Cortex of kidney (tissue), 1 donor: ENCODE data around the gene FAM174B.

Source experiments
- DNase-seq: peaks from one replicate; lab custom pipeline; 2025; lab: John Stamatoyannopoulos, UW

Gene FAM174B

GRCh38 chr15:92655178-92655995 is at the start of gene FAM174B:
TSS of gene FAM174B (minus strand) at chr15:92655775.
- no peak for DNase-seq

DNA sequence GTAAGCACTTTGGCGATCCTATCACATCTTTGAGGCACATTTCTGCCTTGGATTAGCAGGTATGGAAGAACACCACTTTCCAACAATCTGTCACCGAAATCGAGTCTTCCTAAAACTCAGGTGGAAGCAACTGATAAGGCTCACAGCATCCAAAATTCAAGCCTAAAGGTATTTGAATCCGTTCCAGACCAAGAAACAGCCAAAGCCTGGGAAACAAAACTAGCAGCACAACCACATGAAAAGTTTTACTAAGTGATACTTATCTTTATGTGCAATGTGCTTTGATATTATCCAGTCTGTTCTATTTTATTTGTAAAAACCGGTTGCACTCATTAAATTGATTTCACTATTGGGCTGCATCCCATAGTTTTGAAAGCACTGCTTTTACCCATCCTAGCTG is 40.5 kb upstream of the FAM174B start:
- no peak for DNase-seq

DNA sequence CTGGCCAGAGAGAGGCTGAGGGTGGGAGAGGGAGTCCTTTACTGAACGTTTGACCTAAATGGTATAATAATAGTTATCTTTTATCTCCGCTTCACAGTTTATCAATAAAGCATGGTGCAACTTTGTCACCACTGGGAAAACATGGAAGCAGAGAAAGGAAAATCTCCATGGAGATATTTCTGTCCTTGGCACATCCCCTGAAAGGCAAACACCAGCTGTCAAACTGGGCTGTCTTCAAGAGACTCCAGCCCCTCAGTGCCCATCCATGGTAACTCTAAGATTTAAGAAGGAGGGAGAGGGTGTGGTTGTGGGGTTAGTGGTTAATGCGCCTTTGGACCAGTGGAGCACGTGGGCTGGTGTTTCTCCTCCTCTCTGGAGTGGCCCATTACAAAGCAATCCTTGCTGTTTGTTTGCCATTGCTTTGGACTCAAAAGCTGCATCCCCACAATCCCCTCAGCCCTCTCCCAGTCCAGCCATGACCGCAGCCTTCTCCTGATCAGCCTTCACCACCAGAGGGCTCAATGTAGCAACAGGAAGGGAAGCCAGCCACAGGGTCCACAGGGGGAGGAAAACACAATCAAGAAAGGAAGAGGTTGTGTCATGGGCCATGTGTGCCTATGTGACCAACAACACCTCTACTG is 38.2 kb upstream of the FAM174B start:
- no peak for DNase-seq

GRCh38 chr15:92690395-92690794 is 34.8 kb upstream of the FAM174B start:
- DNase-seq = no peak

DNA sequence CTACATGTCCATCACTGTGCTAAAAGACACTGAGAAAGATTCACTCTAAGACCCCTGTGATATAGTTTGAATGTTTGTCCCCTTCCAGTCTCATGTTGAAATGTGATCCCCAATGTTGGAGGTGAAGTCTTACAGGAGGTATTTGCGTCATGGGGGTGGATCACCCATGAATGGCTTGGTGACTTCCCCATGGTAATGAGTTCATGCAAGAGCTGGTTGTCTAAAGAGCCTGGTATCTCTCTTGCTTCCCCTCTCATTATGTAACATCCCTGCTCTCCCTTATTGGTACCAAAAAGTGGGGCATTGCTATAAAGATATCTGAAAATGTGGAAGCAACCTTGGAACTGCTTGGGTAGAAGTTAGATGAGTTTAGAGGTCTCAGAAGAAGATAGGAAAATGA is 32.2 kb upstream of the FAM174B start:
- no peak for DNase-seq

- DNase-seq = no peak
Observed at GRCh38 chr15:92687195-92687602, 31.6 kb upstream of the FAM174B start.

DNA sequence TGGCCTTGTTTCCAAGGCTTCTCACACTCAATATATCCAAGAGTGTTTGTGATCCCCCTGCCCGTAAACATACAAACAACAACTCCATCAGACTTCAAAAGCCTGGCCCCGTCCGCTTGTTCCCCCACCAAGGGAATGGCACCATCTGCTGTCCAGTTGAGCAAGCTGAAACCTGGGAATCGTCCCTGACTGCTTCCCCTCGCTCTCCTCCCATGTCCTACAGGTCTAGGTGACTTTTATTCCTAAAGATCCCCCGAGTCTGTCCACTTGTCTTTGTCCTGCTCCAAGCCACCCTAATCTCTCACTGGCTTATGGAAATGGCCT is 27.9 kb upstream of the FAM174B start:
- no peak for DNase-seq

- no peak for DNase-seq
Observed at GRCh38 chr15:92682741-92683510, 27.4 kb upstream of the FAM174B start.

DNA sequence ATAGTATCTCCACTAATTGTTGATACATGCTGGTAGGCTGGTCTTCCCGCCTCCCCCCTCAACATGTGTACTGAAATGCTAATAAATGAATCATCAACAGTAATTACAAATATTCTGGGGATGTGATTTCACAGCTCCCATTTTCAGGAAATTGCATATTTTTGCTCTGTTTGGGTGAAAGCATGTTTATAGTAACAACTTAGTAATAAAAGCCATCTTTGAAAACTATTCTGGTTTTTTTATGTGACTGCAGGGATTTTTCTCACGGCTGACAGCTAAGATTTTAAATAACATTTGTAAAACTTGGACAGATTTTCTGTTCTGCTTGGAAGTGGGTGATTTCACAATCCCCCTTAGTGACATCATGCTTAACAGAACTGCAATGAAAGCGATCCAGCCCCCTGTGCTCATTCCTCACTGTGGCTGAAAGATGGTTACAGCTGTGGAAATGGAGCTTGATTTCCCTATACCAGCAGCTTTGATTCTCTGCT is 25.6 kb upstream of the FAM174B start:
- DNase-seq = no peak

DNA sequence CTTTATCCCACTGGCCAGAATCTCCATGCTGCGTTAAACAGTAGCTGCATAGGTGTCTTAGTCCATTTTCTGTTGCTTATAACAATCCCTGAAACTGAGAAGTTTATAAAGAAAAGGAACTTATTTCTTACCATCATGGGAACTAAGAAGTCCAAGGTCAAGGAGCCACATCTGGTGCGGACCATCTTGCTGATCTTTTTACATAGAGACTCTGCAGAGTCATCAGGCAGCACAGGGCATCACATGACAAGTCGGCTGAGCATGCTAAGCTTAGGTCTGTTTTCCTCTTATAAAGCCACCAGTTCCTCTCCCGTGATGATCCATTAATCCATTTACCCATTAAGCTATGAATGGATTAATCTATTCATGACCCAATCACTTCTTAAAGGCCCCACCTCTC is 22.4 kb upstream of the FAM174B start:
- no peak for DNase-seq

- DNase-seq = no peak
Observed at GRCh38 chr15:92676561-92676960, 21.0 kb upstream of the FAM174B start.

DNA sequence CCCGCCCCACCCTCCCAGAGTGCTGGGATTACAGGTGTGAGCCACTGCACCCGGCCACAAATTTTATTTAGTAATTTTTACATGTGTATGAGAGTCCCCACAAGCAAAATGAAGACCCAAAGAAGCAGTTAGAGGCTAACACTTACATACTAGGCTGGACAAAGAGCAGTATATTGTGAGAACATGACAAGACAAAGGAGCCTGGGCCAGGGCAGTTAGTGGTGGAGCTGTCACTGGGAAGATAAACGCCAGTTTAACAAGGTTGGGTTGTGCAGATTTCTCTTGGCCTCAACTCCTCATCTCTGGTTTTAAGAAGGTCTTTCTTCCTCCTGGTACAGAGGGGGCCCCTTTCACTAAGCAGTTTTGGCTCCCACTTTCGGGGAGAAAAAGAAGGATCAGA is 19.9 kb upstream of the FAM174B start:
- DNase-seq = no peak

GRCh38 chr15:92674347-92674746 is 18.8 kb upstream of the FAM174B start:
- DNase-seq = no peak

- DNase-seq = no peak
Observed at GRCh38 chr15:92672102-92672501, 16.5 kb upstream of the FAM174B start.

DNA sequence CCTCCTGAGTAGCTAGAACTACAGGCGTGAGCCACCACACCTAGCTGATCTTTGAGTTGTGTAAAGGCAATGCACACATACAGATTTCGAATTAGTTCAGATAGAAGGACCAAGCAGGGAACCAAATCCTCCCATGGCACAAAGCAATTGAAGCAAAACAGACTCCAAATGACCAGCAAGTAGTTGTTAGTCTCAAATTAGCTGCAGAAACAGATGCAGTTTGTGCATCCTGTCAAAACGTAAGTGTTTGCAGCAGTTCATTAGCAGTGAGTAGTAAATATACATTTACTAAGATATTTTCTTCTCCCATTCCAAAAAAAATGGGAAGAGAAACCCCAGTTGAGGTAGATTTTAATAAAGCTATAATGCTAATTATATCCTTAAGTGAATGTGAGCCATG is 15.8 kb upstream of the FAM174B start:
- DNase-seq = no peak

GRCh38 chr15:92670621-92671020 is 15.0 kb upstream of the FAM174B start:
- no peak for DNase-seq

DNA sequence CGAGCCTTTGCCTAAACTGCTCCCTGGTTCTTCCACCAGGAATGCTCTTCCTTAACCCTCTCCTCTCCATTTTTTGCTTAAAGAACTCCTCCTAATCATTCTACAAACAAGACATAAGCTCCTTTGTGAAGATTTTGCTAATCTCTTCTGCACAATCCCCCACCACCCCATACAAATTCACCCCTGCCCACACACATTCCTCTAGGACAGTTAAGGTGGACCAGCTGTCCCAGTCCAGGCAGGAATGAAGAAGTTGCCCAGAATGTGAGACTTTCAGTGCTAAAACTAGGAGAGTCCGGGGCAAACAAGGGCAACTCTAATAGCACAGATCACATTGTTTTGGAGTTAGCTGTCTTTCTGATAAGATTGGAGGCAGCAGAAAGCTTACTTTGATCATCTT is 13.9 kb upstream of the FAM174B start:
- DNase-seq = no peak

DNA sequence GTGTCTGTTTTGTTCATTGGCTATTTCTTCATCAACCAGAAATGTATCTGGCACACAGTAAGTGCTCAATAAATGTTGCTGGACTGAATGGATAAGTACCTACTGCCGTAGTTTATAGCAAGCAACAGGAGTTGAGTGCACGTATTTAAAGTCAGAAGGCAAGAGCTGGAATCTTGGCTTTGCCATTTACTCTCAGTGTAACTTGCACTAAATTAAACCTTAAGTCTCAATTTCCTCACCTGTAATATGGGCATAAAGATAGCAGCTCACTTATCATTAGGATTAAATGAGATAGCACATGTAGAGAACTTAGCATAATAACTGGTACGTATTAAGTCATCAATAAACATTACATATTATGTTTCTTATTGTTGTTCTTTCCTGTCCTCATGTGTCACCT is 13.0 kb upstream of the FAM174B start:
- DNase-seq = no peak

GRCh38 chr15:92667970-92668485 is 12.5 kb upstream of the FAM174B start:
- DNase-seq = no peak

DNA sequence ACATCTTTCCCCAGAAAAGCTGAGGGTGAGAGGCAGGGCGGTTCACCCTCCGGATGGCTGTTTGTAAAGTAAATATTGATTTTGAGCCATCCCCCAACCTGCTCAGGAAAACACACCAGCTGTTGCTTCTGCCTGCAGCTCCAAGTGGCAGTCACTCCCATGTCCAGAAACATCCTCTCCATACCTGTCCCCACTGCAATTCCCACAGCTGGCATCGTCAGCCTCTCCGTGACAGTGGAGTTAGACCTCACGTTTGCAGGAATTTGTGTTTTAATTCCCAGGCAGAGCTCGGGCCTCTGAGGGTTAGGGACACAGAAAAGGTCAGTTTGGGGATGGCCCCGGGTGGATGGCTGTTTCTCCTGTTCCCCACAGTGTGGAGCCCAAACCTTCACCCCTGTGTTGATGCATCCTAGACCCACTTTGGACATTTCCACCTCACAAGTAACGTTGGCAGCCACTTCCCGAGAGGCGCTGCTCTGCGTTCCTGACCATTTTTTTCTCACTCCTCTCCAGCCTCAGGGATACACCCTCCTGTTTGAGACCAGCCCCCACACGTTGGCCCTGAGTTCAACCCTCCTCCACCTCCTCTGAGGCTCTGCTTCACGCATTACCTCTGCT is 11.8 kb upstream of the FAM174B start:
- no peak for DNase-seq

GRCh38 chr15:92666780-92667179 is 11.2 kb upstream of the FAM174B start:
- DNase-seq = no peak

GRCh38 chr15:92665100-92665555 is 9.6 kb upstream of the FAM174B start:
- no peak for DNase-seq
